Stimulated activated CD8-positive, alpha-beta memory T cell treated with anti-CD3 and anti-CD28 coated beads, Interleukin-4, amount 100 ng/mL, for 1 hour (primary cell): ENCODE measurements around the gene UNC13C.

Experiments used
- DNase-seq, 2 donors: peaks; one replicate each; pipeline ENCODE4 v3.0.0-alpha.2; 2020; ENCODE audit warnings: low read depth in 2 of 2, low spot score in 1 of 2

UNC13C gene

DNA sequence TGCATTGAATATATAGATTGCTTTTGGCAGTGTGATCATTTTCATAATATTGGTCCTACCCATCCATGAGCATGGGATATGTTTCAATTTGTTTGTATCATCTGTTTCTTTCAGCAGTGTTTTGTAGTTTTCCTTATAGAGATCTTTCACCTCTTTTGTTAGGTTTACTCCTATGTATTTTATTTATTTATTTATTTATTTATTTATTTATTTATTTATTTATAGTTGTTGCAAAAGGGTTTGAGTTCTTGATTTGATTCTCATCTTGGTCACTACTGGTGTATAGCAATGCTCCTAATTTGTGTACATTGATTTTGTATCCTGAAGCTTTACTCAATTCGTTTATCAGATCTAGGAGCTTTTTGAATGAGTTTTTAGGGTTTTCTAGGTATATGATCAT is 478.2 kb downstream of the UNC13C start:
- no peak for DNase-seq

- DNase-seq: no peak
Measured at GRCh38 chr15:54462511-54462913, 484.3 kb downstream of the UNC13C start.

DNA sequence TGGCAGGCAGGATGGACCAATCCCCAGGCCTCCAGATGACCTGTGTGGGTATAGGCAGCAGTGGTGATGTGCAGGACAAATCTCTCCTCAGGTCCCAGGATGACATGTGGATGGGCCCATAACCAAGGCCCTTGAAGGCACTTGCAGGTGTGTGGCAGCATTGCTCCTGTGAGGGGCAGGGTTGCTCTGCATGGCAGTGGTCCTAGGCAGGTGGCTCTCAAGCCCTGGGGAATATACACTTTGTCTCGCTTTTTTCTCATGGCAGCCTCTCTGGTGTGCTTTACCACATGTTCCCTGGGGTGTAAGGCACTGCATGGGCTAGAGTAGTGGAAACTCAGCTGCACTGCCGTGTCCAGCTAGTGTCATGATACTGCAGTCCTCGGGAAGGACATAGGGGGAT is 503.6 kb downstream of the UNC13C start:
- no peak for DNase-seq

DNA sequence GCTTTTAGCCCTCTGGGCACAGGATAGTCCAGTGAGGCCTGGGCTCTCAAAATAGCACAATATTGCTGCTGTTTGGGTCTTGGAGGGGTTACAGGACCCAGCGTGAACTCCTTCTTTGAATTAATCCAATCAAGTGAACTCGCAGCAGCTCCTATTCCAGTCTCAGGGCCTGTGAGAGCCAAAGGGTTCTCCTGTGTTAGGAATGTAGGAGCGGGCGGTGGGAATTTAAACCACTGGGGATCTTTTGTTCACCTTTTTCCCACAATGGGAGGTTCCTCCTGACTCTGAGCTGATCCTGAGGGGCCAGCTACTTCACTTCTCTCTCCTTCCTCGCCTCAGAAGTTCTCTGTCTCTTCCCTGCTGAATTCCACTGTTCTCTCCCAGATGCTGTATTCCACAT is 504.0 kb downstream of the UNC13C start:
- no peak for DNase-seq

GRCh38 chr15:54500330-54500729 is 522.1 kb downstream of the UNC13C start:
- DNase-seq: no peak

DNA sequence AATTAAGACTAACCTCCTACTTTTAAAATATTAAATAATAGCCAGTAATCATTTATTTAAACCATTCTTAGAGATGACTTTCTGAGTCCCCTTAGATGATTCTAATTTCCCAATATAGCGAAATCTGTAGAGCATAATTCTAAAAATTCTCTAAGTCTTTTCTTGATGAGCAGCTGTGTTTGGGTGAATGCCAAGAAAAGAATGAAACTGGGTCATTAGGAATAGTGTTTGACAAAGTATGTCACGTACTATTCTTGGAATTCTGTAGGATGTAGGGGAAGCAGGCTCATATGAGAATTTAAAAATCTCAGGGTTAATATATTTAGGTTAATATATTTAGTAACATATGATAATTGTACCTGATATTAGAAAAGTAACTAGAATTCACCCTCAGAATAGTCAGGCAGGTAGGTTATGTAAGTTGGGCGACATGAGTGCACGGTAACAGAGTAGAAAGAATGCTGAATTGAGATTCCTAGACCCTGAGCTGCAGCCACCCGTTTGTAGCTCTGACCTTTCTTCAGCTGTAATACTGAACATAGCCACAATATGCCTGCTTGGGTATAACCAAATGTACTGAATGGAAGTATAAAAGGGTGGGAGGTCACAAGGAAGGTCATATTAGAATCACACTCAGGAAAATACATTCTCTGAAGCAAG is 524.3 kb downstream of the UNC13C start:
- no peak for DNase-seq

- no peak for DNase-seq
Measured at GRCh38 chr15:54504695-54505094, 526.5 kb downstream of the UNC13C start.

GRCh38 chr15:54506977-54507524 is 528.8 kb downstream of the UNC13C start:
- DNase-seq: no peak

DNA sequence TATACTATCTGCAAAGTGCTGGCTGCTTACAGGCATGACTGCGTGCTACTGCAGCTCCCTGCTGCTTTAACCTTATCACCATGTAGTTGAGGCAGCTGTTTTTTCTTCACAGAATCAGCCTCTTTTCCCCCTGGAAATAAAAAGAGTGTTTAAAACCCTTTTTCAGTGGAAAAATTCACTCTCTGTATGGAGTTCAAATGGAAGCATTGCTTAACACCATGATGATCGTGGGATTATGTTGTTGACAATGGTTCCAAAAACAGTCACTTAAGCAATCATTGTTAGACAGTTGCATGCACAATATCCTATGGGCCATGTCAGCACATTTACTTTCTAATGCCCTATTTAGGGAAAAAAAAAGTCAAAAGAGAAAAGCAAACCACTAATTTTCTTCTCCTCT is 536.4 kb downstream of the UNC13C start:
- DNase-seq: no peak

DNA sequence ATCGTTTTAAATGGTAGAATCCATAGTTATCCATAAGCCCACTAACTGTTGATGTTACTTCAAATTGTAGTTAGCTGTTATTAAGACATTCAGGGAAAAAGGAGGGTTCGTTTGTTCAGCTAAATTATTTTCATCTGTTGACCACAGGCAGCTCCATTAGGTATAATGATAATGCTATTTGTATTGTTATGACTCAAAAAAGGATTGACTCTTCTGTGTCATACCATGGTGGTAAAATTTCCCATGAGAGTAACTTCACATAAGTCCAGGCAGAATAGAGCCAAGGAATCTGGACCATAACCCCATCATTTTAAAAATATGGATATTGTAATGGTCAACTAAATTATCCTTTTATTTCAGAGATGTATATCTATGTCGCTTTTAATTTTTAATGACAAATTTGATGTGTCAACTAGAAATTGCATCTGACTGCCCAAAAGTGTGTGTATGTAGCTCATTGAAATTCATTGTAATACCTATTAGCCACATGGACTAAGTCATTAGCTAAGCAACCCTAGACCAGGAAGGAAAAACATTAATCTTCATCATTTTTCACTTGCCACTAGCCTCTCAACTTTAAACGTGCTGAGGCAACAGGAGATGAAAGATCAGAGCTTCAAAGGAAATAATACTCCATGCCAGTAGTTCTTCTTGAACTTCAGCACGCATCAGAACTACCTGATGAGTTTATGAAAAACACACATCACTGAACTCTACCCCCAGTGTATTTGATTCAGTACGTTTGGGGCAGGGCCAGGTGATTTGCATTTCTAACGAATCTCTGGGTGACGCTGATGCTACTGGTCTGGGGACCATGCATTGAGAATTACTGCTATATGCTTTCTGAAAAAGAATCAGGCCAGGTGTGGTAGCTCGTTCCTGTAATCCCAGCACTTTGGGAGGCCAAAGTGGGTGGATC is 537.7 kb downstream of the UNC13C start:
- no peak for DNase-seq

DNA sequence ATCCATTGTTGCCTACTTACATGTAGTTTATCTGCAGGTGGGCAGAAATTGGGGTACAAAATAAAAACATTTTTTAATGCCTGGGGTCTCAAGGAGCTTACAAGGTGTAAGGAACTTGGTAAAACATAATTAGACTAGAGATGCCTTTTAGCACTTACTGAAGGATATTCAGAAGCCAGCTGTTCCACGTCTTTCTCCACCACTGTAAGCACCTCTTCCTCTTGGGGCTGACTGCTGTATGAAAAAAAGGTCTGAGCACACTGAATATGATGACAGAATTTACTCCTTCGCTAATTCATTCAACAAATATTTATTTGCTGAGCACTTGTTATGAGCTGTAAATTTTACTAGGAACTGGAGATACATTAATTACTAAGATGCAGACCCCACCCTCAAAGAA is 539.1 kb downstream of the UNC13C start:
- no peak for DNase-seq

DNA sequence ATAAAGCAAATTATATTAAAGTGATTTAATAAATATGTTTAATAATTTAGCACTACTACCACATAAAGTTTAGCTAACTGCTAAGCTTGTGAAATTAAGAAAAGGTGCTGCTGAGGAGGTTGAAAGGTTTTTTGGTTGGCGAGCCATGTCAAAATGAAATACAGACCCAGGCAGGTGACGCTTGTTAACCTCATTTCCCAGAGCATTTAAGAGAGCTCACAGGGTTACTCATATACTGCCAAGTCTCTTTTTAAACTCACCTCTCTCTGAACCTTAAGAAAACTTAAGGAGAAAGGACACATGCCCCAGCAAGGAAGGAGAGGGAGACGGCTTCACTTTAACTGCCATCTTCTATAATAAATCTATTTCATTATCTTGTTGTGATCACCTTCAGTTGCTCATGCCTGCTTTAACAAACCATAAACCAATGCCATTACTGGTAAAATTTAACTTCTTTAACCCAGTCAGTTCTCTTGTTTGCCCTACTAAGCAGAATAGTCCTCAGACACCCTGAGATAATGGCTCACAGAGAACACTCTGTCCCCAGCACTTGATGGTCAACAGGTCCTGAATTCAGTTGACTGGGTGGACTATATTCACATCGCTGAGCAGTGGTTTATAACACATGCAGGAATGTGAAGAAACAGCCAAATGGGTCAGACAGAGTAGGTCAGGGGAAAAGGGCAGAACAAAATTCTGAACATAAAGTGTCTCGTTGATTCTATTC is 540.1 kb downstream of the UNC13C start:
- DNase-seq: no peak

- DNase-seq: no peak
Measured at GRCh38 chr15:54519577-54519976, 541.3 kb downstream of the UNC13C start.

DNA sequence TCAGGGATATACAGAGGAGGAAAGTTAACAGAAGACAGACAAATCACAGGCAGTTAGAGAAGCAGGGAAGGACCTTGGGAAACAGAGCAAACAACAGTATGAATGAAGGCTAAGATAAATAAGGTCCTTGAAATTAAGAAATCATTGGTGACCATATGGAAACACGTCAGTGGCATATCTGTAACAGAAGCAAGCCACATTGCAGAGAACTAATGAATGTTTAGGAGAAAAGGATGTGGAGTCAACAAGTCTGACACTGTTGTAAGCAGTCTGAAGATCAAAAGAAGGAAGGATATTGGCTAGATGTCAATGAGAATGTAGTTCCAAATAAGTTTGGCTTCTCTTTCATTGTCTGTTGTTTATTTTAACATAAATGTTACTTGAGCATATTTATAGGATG is 542.4 kb downstream of the UNC13C start:
- no peak for DNase-seq

DNA sequence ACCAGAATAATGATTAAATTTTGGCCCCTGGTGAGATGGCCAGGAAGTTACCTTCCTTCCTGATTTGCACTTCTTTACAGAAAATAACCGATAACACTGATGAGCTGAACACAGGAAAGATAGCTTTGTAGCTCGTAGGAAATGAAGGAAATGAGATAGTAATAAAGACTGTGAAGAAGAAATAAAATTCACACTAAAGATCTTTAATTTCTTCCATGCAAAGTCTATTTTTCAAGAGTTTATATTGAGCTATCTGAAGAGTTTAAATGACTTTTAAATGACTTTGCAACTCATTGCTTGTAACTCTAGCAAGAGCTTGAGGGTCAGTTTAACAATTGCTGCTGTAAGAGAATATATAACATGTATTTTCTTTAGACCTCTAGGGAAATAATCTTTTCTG is 543.0 kb downstream of the UNC13C start:
- DNase-seq: no peak

DNA sequence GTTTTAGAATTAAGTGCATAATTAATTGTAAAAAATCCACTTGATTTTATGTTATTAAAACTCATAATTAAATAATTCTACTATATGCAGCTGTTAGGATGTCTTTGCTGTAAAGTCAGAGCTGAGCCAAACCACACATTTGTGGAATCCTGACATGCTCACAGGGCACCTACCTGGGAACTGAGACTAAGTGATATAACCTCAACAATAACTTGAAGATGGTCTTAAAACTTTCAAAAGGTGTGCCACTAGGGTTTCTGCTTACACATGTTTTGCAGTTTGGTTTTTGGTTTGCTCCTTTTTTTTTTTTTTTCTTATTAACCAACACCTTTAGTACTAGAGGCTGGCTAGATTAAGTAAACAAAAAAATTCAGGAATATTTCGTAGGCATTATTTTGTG is 549.8 kb downstream of the UNC13C start:
- DNase-seq: no peak

- no peak for DNase-seq
Measured at GRCh38 chr15:54540721-54541120, 562.5 kb downstream of the UNC13C start.

DNA sequence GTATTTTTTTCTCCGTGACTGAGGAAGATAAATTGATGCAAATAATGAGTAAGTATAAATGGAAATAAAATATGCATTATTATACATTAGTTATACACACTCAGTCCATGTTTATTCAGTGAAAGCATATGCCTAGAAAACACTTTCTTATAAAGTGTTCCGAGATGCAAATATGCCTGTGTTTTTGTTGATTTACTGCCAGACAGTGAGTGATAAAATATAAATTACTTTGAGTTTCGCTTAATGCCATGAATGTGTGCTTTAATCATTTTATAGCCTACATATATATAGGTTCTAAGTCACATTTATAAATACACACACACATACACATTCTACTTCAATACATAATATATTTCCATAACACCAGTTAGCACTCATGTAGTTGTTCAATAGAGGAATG is 569.2 kb downstream of the UNC13C start:
- no peak for DNase-seq

DNA sequence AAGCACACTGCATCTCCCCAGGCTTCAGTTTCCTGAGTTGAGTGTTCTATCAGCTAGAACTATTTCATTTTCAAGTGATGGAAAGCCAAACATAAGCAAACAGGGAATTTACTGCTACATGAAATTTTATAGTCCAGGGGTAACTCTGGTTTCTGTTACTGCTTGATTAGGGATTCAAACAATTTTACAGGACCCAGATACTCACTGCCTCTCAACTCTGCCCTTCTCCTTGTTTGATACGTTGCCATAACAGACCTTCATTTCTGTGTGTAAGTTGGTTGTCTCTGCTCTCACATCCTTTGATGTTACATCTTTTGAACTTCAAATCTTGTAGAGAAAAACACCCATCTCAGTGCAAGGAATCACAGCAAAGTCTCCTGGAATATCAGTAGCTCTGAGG is 572.7 kb downstream of the UNC13C start:
- DNase-seq: no peak

DNA sequence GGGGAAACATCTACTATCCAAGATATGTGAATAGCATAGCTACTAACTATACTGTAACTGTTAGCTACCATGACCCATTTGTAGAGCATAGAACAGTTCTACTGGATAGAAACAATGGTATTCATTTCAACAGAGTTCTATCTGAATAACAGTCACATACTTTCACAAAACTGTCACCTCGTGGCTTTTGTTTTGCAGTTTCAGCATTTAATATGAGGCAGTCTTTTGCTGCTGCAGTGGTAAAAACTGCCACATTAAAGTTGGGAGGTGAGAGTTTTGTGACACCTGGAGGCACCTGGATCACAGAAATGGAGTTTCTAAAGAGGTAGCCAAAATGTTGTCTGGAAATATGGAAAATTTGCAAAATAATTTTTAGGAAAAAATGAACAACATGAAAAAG is 578.0 kb downstream of the UNC13C start:
- DNase-seq: no peak

DNA sequence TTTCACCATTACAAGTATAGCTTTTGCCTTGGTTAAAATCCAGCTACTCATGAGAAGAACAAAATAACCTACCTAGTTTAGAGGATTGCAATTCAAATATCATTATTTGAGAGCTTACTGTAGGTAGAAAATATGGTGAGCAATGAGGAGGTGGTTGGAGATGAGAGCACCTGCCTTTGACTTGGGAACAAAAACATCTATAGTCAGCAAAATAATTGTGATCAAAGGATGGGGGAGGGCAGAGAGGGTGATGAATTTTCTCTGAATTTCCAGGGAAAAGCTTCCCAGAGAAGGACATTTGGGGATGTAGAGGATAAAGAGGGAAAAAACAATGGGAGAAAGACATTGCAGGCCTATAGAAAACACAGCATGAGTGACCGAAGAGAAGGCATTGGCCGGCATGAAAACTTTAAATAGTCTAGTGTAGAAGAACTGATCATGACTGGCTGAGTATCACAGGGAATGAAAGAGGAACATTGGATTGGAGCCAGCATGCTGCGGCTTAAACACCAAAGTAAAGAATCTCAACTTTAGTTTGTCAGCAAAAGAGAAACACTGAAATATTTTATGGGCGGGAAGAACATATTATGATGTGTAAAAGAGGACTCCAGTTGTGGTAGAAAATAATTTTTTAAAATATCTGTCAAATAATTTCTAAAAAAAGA is 581.3 kb downstream of the UNC13C start:
- no peak for DNase-seq
